ENCODE data around the gene OR6Q1.
"Not testable (repeated sequence)": the region's sequence is repeated elsewhere in the genome, so short reads cannot be mapped to it uniquely, and the experiment has no call there.

OR6Q1 gene, protein sequence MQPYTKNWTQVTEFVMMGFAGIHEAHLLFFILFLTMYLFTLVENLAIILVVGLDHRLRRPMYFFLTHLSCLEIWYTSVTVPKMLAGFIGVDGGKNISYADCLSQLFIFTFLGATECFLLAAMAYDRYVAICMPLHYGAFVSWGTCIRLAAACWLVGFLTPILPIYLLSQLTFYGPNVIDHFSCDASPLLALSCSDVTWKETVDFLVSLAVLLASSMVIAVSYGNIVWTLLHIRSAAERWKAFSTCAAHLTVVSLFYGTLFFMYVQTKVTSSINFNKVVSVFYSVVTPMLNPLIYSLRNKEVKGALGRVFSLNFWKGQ

GRCh38 chr11:58030653-58031052 is at the start of gene OR6Q1:
TSS of gene OR6Q1 (plus strand) at chr11:58030953. CDS start at chr11:58030953, 0 bp downstream.
- DNase-seq (ENCODE audit: low spot score), result no peak

GRCh38 chr11:57981536-57981935 is 49.2 kb upstream of the OR6Q1 start:
- no peak for DNase-seq (ENCODE audit: low spot score)

DNA sequence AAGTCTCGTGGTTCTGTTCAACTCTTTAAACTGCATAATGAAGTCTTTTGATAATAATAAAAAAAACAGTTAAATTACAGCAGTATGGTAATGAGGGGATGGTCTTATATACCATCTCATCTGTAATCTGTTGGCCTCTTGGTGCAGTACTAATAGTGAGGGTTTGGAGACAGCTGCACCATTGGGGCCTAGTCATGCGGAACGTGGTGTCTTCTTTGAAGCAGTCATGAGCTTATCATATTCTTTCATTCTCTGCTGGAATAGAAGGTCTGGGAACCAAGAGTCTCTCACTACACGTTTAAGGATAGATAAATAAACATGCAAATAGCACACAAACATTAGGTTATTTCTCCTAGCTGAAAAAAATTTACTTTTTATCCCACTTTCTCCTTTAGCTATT is 48.0 kb upstream of the OR6Q1 start:
- no peak for DNase-seq (ENCODE audit: low spot score)

GRCh38 chr11:57983191-57983590 is 47.6 kb upstream of the OR6Q1 start:
- DNase-seq (ENCODE audit: low spot score), result peak; percentile 32

- not testable (repeated sequence) for DNase-seq (ENCODE audit: low spot score)
Observed at GRCh38 chr11:57999523-57999922, 31.2 kb upstream of the OR6Q1 start.

- not testable (repeated sequence) for DNase-seq (ENCODE audit: low spot score)
Observed at GRCh38 chr11:58000021-58000420, 30.7 kb upstream of the OR6Q1 start.

GRCh38 chr11:58000699-58001098 is 30.1 kb upstream of the OR6Q1 start:
- DNase-seq (ENCODE audit: low spot score), result no peak

GRCh38 chr11:58003036-58003435 is 27.7 kb upstream of the OR6Q1 start:
- DNase-seq (ENCODE audit: low spot score), result no peak

DNA sequence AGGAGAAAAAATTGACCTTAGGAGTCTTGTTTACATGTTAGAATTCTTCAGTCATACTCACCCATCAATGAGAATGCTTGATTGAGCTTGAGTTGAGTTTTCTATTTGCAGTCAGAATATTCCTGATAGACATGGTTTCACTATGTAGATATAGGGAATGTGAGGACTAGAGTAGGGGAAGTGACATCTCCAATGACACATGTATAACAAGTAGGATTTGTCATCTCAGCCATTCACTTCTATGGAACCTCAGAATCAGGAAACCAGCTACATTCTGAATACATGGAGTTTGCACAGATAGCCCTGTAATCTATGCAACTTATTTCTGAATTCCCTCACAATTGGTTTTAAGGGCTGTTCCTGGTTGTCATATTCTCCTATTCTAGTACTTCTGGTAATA is 27.2 kb upstream of the OR6Q1 start:
- DNase-seq (ENCODE audit: low spot score), result no peak

DNA sequence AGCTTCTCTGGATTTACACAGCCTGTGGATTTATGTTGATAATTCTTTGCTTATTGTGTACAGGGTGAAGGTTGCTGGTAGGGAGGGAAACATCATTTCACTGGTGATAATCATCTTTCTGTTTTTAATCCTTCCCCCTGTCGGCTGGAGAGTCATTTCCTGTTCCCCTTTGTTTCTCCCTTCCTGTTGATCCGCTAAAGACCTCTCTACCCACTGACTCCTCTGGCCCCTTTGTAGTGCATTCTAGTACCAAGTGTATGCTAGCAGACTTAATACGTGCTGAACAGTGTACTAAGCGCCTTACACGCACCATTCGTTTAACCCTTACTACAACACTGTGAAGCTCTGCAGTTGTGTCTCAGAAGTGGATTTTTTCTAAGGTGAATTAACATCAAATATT is 26.1 kb upstream of the OR6Q1 start:
- no peak for DNase-seq (ENCODE audit: low spot score)

GRCh38 chr11:58006940-58007339 is 23.8 kb upstream of the OR6Q1 start:
- DNase-seq (ENCODE audit: low spot score), result no peak

GRCh38 chr11:58011771-58012170 is 19.0 kb upstream of the OR6Q1 start:
- DNase-seq (ENCODE audit: low spot score), result no peak

DNA sequence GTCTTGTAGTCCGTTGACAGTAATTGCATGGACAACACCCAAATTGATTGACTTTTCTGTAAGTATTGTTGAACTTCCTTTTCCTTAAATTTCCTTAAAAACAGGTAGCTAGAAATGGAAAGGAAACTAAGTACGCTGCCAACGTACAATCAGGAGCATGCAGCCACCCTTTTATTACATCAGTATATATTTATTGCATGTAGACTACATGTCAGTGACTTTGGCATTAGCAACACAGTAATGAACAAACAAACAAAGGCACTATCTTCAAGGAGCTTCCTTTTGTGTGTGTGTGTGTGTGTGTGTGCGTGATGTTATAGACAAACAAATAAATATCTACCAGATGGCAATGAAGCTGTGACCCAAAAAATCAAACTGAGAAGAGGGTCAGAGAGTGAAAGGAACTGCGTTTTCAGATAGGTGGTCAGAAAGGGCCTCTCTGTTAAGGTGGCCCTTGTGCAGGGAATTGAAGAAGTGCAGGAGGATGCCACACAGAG is 7.3 kb upstream of the OR6Q1 start, which contains the start of gene OR9Q1:
Gene OR9Q1, plus strand, starts transcription at position 447 of the 497 bp plus-strand sequence. CDS start 155,564 bp downstream, outside the sequence.
- no peak for DNase-seq (ENCODE audit: low spot score)

GRCh38 chr11:58024601-58025091 is 6.1 kb upstream of the OR6Q1 start:
- DNase-seq (ENCODE audit: low spot score), result peak; percentile 23

DNA sequence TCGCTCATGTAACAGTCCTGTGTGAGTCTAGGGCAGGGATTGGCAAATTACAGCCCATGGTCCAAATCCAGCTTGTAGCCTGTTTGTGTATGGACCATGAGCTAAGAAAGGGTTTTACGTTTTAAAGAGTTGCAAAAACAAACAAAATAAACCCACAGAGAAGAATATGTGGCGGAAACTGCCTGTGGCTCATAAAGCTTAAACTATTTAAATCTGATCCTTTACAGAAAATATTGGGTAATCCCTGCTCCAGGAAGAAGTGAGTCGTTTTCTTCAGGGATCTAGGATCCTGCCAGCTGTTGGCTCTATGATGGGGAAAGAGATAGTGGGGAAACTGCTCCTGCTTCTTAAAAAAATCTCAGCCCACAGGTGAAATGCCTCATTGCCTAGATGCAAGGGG is 3.4 kb upstream of the OR6Q1 start:
- no peak for DNase-seq (ENCODE audit: low spot score)

GRCh38 chr11:58028687-58029411 is 1.9 kb upstream of the OR6Q1 start:
- DNase-seq (ENCODE audit: low spot score), result peak; percentile 66

GRCh38 chr11:58034471-58034870 is 3.7 kb downstream of the OR6Q1 start:
- no peak for DNase-seq (ENCODE audit: low spot score)

DNA sequence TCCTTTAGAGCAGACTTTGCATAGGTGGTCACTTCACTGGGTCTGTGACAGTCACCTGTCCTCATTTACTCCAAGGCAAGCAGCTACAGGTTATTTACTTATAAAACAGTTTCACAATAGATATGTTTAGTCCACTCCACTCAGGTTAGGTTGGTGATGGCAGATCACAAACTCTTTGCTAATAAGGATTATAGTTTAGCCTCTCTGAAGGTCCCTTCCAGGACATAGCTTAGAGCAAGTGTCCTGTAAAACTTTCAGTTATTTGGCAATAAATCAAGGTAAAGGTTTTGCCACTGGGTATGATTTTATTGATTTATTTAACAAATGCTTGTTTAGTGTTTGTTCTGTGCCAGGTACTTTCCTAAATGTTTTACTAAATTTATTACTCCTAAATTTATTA is 8.8 kb downstream of the OR6Q1 start:
- no peak for DNase-seq (ENCODE audit: low spot score)

DNA sequence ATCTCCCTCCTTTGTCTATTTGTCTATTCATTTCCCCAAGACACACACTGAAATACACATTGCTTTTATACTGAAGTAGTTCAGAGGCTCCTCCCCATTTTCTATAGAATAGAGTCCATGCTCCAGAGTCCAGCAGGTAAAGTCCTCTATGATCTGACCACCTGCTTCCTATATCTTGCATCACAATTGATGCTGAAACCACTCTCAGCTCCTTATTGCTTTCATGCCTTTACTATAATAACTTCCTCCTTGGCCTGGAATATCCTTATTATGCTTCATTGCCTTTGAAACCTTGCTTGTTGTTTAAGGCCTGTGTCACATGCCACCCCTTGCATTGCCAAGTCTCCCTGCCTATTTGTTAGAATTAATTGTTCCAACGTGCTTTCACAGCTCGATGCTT is 12.6 kb downstream of the OR6Q1 start:
- DNase-seq (ENCODE audit: low spot score), result no peak

GRCh38 chr11:58046231-58046630 is 15.5 kb downstream of the OR6Q1 start:
- no peak for DNase-seq (ENCODE audit: low spot score)

- DNase-seq (ENCODE audit: low spot score), result no peak
Observed at GRCh38 chr11:58047818-58048217, 17.1 kb downstream of the OR6Q1 start.

- DNase-seq (ENCODE audit: low spot score), result no peak
Observed at GRCh38 chr11:58055806-58056401, 25.2 kb downstream of the OR6Q1 start.

GRCh38 chr11:58057481-58057880 is 26.7 kb downstream of the OR6Q1 start:
- DNase-seq (ENCODE audit: low spot score), result no peak
